M059J (cell line): ENCODE measurements around the gene SHLD2. TPM values are rescaled to one million over a fixed set of nuclear protein-coding genes. Genes with fewer than 3 reads are reported as not detected.
"Not testable (repeated sequence)": the region's sequence is repeated elsewhere in the genome, so short reads cannot be mapped to it uniquely, and the experiment has no call there.

ENCODE experiments used
- DNase-seq: peaks from one replicate; pipeline ENCODE4 v3.0.0-alpha.2; 2012; ENCODE audit warnings: low read depth
- total RNA-seq: library from RNA; depleted of rRNA; stranded (reverse); fragments of >200 nt; shearing (Covaris generic); gene quantifications from 2 replicates; pipeline ENCODE4 v1.2.3, GENCODE V29; 2014

Gene SHLD2
- total RNA-seq, 1 experiment from 2014 or later: 20.9 TPM

- DNase-seq: not testable (repeated sequence)
Observed at GRCh38 chr10:87145598-87145997, 50.6 kb downstream of the SHLD2 start.

GRCh38 chr10:87149020-87149609, 54.1 kb downstream of the SHLD2 start:
- DNase-seq: not testable (repeated sequence)

GRCh38 chr10:87151516-87151915, 56.5 kb downstream of the SHLD2 start:
- not testable (repeated sequence) for DNase-seq

DNA sequence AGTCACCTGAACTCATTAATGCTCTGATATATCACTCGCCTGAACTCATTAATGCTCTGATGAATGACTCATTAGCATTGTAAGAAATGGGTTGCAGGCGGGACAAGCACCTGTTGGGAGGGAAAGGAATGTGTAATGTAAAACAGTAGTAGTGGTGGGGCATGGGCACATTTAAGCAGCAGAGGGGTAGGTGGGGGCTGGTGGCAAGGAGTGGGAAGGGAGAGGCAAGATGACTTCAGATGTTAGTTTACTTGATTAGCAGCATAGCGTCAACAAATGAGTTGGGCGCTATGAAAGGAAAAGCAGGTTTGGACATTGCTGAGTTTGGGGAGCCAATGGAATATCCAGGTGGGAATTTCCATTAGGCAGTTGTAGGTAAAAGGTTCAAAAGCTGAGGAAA, 61.8 kb downstream of the SHLD2 start:
- DNase-seq: not testable (repeated sequence)

DNA sequence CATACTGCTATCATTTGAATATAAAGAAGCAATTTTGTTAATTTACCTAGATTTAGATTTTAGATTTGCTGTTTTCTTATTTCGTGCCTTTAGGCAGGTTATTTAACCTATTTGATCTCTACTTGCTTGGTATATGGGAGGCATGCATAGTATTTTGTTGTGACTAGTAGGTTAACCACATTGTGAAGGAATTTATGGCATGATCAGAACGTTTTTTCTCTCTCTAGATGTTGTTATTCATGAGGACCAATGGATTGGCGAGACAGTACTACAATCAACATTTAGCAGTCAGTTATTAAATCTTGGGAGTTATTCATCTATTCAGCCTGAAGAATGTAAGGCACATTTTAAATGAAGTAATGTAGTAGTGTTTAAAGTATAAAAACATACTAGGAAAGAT, 62.8 kb downstream of the SHLD2 start:
- DNase-seq: peak; percentile 27

- not testable (repeated sequence) for DNase-seq
Observed at GRCh38 chr10:87162703-87163293, 67.8 kb downstream of the SHLD2 start.

- DNase-seq: not testable (repeated sequence)
Observed at GRCh38 chr10:87163414-87163813, 68.4 kb downstream of the SHLD2 start.

DNA sequence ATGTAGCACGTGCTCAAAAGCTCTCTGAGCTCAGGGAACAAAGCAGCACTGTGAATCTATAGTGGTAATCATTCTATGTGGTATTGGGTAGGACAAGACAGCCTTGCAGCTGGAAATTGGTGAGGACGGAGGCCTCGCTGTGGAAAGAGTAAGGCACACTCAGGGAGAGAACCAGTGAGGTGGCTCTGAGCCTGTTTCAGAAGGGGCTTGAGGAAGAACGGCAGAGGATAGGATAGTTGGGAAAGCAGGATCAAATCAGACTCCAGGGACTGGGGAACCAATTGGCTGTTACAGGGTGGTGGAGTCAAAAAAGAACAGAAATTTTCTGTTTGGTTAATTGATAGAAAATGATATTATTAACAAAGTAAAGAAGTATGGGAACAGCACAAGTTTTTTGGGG, 74.9 kb downstream of the SHLD2 start:
- not testable (repeated sequence) for DNase-seq

DNA sequence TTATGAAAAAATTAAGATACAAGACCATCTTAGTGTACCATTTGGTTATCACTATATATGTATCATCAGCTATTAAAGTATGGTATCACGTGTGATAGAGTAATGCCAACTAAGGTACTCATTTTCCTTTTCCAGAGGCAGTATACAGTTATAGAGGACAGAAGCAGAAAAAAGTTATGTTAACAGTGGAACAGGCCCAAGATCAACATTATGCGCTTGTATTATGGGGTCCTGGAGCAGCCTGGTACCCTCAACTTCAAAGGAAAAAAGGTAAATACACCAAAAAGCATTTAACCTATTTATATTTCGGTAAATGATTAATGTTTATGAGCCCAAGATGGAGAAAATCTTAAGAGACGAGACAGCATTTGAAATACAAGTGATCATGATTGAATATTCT, 75.7 kb downstream of the SHLD2 start:
- not testable (repeated sequence) for DNase-seq

DNA sequence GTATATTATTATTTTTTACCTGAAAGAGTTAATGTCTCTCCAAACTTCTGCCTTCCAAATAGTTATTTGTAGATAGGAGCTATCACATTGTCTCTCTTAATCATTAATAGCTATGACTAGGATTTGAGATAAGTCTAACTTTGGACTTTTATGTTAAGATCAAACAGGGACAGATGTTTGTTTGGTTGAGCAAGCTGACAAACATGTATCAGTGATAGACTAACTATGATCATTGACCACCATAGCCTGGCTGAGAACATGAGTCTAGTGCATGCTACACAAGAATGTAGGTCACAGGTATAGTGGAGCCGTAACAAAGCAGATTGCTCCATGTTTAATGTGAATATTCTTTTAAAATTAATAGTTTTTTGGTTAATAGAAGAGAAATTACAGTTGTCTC, 76.7 kb downstream of the SHLD2 start:
- not testable (repeated sequence) for DNase-seq

GRCh38 chr10:87172178-87172577, 77.2 kb downstream of the SHLD2 start:
- DNase-seq: not testable (repeated sequence)

- not testable (repeated sequence) for DNase-seq
Observed at GRCh38 chr10:87177587-87177986, 82.6 kb downstream of the SHLD2 start.

- not testable (repeated sequence) for DNase-seq
Observed at GRCh38 chr10:87184421-87184820, 89.4 kb downstream of the SHLD2 start.

DNA sequence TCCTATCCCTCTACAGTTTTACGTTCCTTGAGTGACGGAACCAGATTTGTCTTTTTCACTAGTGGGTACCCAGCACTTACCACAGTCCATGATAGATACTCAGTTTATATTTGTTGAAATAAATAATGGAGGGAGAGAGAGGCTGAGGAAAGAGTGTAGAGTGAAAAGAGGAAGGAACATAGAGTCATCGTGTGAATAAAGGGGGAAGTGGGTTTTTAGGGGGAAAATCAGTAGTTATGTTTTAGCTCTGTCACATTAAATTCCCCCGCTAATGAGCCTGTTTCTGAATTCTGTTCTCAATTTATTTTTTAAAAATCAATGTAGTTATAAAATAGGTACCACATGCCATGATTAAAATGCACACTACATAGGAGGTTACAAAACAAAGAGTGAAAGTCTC, 91.0 kb downstream of the SHLD2 start:
- not testable (repeated sequence) for DNase-seq

- not testable (repeated sequence) for DNase-seq
Observed at GRCh38 chr10:87187573-87187972, 92.6 kb downstream of the SHLD2 start.

GRCh38 chr10:87191841-87192240, 96.8 kb downstream of the SHLD2 start:
- DNase-seq: not testable (repeated sequence)

DNA sequence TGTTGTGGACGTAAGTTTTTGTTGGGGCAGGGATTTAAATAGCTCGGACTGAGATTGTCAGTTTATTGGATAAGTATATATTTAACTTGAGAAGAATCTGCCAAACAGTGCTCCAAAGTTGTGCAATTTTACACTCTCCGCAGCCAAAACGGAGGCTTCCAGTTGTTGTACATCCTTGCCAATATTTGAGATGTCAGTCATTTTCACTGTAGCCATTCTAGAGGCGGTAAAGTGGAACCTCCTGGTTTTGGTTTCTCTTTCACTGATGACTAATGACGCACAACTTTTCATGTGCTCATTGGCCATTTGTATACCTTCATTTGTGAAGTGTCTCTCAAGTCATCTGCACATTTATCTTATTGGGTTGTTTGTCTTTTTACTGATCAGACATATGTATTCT, 105.9 kb downstream of the SHLD2 start:
- peak; percentile 27 for DNase-seq

- not testable (repeated sequence) for DNase-seq
Observed at GRCh38 chr10:87204801-87205200, 109.8 kb downstream of the SHLD2 start.

GRCh38 chr10:87206922-87207321, 111.9 kb downstream of the SHLD2 start:
- not testable (repeated sequence) for DNase-seq

GRCh38 chr10:87210309-87210708, 115.3 kb downstream of the SHLD2 start:
- DNase-seq: peak; percentile 33

DNA sequence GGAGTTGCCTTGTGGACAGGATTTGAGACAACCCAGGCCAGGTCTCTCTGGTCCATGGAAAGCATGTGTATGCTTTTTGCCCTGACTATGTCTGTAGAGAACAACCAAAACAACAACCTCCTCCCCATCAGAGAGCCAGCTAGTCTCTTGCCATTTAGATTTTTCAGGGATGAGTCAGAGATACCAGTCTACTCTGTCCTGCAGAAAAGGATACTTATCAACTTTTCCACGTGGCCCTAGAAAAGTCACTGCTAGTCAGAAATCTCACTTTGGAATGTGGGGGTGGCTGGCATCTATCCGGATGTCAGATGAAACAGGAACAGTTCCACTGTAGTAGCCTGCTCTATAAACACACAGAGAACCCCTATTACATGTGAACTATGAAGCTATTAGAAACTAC, 116.8 kb downstream of the SHLD2 start:
- peak; percentile 66 for DNase-seq

GRCh38 chr10:87213150-87213765, 118.3 kb downstream of the SHLD2 start:
- not testable (repeated sequence) for DNase-seq

DNA sequence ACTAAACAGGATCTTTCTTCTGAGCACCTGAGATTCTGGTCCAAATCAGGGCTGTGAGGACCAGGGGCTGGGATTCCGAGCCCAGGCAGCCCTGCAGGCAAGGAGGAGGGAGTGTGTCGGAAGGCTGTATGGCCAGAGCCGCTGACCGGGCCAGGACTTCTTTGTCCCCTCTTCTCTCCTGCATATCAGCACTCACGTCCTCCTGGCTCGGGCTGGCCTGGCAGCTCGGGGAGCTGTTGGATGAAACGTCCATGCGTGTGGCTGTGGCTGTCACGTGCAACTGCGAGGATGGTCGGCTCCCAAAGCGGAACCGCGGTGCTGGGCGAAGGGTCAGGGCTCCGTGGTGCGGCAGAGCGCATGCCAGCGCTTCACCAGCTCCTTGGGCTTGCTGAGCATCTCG, 118.8 kb downstream of the SHLD2 start:
- DNase-seq: not testable (repeated sequence)
